Measurements from ENCODE around the gene KREMEN1.

Gene KREMEN1

GRCh38 chr22:29062286-29062821 lies 10.5 kb upstream of the KREMEN1 start:
- Histone ChIP-seq H3K4me1 (no peaks in the 10 kb centered on the region), H3K27me3 (no peaks in the 10 kb centered on the region)
- TF ChIP-seq CTCF (IDR thresholded peaks at IDR 0.05; ENCODE audit: low read depth, low read length): no peak

GRCh38 chr22:29065468-29066190 lies 7.2 kb upstream of the KREMEN1 start:
- Histone ChIP-seq H3K36me3 (no peaks in the 10 kb centered on the region), H3K4me1 (no peaks in the 10 kb centered on the region), H3K9me3 (no peaks in the 10 kb centered on the region), H3K27me3 (no peaks in the 10 kb centered on the region), H3K4me3 (ENCODE audit: low read depth, low read length) (no peak overlapping the region)
- DNase-seq: no peak
- TF ChIP-seq CTCF (IDR thresholded peaks at IDR 0.05; ENCODE audit: low read depth, low read length): no peak

More at GRCh38 chr22:29062286-29062821, 10.5 kb upstream of the KREMEN1 start:
- H3K4me3 ChIP-seq (ENCODE audit: low read depth, low read length): no peak overlapping the region
- DNase-seq: no peak
- no peaks in the 10 kb centered on the region for H3K9me3 ChIP-seq
- H3K36me3 ChIP-seq: no peaks in the 10 kb centered on the region

GRCh38 chr22:29069463-29069862 lies 3.4 kb upstream of the KREMEN1 start:
- Histone ChIP-seq H3K36me3 (no peaks in the 10 kb centered on the region), H3K4me1 (no peaks in the 10 kb centered on the region), H3K9me3 (no peaks in the 10 kb centered on the region), H3K4me3 (ENCODE audit: low read depth, low read length) (no peak overlapping the region), H3K27me3 (no peaks in the 10 kb centered on the region)
- no peak for TF ChIP-seq CTCF (IDR thresholded peaks at IDR 0.05; ENCODE audit: low read depth, low read length)
- no peak for DNase-seq

- Histone ChIP-seq H3K9me3 (no peaks in the 10 kb centered on the region), H3K4me1 (no peaks in the 10 kb centered on the region), H3K4me3 (ENCODE audit: low read depth, low read length) (no peak overlapping the region), H3K36me3 (no peaks in the 10 kb centered on the region), H3K27me3 (no peaks in the 10 kb centered on the region)
- no peak for TF ChIP-seq CTCF (IDR thresholded peaks at IDR 0.05; ENCODE audit: low read depth, low read length)
- DNase-seq: no peak
These were observed 2.3 kb upstream of the KREMEN1 start for GRCh38 chr22:29070490-29070889.

- Histone ChIP-seq H3K27me3 (no peaks in the 10 kb centered on the region), H3K4me1 (no peaks in the 10 kb centered on the region), H3K4me3 (ENCODE audit: low read depth, low read length) (peak overlapping the region; percentile 46), H3K36me3 (no peaks in the 10 kb centered on the region), H3K9me3 (no peaks in the 10 kb centered on the region)
- TF ChIP-seq CTCF (IDR thresholded peaks at IDR 0.05; ENCODE audit: low read depth, low read length): no peak
- DNase-seq: peak; percentile 80
These were observed 1.4 kb upstream of the KREMEN1 start for GRCh38 chr22:29071261-29072045.

All from BE2C (cell line).